GM18517 (cell line): ENCODE data around the gene CDH24.

Experiments
- ATAC-seq: cut with Tn5 transposase; IDR thresholded peaks from one replicate; pipeline ENCODE4 v1.9.1; 2021; ENCODE audit warnings: mild to moderate bottlenecking, moderate library complexity; ENCODE audit not compliant: unreplicated experiment

Gene CDH24

DNA sequence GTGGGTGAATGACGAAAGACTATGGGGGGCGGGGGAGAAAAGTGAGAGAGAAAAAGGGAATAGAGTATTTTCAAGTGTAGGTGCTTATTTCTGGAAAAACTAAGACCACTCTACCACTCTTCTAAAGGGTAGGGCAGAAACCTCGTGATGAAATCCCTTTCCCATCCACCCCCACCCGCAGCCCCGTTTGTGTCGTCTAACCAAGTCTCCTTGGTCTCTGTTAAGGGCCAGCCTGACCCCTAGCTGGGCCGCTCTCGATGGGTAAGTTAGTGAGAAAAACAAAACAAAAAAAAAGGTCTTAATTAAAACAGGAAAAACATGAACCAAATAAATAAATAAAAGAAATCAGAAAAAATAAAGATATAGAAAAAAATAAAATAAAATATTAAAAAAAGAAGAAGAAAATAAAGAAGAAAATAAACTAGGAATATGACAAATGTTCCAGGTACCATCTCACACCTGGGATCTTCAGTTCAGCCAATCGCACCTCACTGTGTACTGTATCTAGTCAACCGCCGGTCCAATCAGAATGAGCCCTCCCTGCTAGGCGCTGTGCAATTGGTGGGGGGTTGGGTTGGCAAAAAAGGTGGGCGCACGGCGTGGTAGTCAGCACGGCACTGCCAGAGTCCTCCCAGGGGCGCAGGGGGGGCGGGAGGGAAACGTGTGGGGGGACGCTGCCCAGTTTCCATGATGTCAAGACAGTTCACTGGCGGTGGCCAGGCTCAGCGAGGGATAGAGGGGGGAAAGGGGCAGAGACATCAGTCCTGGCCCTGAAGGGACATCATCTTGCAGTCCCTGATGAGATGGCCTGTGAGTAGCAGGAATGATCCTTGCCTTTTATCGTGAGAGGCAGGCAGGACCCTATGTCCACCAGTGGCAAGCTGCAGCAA is 9.8 kb upstream of the CDH24 start:
- no peak for ATAC-seq

DNA sequence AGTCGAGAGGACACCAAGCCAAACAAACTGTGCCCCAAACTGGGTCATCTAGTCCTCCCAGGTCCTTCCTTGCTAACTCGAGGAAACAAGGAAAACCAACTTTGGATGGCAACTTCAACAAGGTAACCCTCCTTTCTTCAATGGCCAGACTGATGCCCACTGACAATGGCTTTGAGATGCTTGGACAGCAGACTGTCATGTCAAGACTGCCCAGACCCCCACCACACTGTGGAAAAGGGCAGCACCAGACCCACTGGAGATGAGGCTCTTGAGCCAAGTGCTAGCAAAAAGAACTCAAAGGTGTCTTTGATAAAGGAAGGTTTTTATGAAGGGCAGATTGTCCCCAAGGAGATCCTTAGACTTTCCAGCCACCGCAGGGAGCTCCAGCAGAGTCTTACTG is 9.0 kb upstream of the CDH24 start:
- ATAC-seq: no peak

DNA sequence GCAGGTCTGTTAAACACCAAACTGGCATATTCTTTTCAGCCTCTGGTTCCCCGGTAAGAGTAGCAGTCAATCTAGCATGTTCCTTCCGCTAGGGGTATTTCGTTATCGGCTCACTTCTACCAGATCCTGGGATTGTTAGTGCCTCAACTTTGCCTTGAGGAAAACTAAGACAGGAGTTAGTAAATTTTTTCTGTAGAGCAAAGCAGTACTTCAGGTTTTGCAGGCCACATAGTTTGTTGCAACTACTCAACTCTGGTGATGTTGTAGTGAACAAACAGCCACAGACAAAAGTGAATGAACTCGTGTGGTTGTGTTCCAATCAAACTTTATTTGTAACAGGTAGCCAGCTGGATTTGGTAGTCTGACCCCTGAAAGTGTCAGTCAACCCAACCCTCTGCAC is 6.3 kb upstream of the CDH24 start:
- ATAC-seq: no peak

DNA sequence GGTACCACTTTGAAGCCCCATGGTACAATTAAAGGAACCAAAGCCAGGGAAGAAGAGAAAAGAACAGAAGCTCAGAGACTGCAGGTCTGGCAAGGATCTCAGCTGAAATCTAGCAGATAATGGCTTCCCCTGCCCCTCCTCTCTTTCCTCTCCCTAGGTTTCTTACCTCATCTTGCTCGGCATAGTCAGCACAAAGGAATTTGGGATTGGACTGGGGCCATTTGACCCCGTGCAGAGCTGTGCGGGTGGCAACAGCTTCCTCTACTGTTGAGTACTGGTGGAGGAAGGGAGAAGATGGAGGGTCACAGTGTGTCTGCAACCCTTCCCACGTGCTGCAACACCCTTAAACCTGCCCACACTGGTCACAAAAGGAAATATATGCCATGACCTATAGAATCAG is 4.7 kb upstream of the CDH24 start:
- ATAC-seq: no peak

DNA sequence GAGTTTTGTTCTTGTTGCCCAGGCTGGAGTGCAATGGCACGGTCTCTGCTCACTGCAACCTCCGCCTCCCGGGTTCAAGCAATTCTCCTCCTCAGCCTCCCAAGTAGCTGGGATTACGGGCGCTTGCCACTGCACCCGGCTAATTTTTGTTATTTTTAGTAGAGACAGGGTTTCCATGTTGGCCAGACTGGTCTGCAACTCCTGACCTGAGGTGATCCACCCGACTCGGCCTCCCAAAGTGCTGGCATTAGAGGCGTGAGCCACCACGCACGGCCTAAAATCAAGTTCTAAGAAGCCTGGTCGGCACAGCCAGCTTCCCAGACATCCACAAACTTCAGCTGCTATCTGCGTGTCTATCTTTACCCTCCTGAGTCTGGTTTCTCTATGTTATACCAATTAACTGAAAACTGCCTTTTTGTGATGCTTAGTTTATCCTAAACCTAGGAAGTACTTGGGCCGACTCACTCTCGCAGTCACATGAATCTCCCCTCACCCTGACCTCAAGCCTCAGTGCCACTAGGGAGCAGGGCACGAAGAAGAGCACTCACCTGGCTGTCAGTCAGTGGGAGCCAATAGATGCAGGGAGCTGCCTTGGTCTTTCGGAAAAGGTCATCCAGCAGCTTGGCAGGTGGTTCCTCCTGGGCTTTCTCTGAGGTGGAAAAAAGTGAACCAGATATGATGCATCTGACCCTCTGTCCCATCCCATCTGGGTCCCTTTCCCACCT is 3.4 kb upstream of the CDH24 start:
- no peak for ATAC-seq

DNA sequence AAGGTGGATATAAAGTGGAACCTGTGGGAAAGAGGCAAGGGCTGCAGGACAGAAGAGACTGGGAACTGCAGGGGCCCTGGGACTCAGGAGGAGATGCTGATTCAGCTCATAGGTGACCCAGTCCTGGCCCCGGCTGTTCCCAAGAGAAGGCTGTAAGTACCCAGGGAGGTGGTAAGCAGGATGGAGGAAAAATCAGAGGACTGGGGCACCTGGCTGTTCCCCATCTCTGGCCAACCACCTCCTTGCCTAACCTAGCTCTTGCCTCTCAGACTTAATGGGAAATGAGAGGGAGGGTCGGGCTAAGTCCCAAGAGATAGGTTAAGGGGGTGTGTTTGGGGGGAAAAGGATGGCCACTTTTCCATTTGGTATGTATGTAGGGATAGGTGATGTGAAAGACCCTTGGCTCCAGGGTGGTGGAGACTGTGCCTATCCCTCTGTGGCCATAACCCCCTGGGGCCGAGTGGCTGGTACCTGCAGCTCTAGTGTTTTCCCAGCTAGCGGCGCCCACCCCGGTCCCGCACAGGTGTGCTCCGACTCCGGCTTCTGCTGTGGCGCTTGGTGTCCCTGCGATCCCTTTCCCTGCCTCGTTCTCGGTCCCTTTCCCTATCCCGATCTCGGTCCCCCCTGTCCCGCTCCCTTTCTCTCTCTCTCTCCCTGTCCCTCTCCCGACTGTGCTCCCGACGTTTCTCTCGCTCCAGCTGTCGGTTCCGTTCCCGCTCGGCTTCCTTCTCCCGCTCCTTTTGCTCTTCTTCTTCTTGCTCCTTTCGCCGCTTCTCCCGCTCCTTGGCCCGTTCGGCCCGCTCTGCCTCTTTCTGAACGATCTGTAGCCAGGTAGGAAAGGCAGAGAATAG is 1.6 kb upstream of the CDH24 start:
- no peak for ATAC-seq

DNA sequence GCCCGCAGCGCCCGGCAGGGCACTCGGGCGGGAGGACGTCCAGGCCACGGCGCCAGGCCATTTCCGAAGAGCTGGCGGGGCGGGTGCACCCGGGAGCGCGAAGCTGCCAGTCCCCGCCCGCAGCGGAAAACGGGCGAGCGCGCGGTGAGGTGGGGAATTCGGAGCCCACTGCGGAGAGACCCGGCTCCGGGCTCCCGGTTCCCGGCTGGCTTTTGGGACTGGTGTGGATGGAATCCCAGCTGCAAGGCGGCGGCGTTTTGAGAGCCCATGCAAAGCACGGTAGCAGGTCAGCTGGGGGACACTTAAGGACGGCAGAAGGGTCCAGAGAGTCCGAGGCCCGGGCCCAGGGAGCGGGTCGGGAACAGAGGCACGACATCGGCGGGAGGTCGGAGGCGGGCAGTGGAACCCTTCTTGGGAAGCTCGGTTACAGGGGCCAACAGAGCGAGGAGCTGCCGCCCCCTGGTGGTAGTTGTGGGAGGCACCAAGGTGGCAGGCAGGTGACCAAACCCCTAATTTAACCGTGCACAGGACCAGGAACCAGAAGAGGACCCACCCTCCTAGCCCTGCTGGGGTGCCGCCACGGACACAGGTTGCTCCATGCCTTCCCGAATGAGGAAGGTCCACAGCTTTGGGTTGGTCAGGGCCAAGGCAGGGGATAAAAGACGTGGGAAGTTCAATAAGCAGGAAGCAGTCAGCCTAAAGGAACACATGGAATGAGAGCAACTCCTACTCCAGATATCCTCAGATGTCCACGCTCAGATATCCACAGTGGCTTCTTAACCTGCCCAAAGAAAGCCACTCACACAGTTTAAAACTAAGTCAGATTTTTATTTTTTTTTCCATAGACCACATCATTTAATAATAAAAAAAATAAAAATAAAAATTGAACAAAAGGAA is 685 bp upstream of the CDH24 start:
- peak; percentile 71 for ATAC-seq

DNA sequence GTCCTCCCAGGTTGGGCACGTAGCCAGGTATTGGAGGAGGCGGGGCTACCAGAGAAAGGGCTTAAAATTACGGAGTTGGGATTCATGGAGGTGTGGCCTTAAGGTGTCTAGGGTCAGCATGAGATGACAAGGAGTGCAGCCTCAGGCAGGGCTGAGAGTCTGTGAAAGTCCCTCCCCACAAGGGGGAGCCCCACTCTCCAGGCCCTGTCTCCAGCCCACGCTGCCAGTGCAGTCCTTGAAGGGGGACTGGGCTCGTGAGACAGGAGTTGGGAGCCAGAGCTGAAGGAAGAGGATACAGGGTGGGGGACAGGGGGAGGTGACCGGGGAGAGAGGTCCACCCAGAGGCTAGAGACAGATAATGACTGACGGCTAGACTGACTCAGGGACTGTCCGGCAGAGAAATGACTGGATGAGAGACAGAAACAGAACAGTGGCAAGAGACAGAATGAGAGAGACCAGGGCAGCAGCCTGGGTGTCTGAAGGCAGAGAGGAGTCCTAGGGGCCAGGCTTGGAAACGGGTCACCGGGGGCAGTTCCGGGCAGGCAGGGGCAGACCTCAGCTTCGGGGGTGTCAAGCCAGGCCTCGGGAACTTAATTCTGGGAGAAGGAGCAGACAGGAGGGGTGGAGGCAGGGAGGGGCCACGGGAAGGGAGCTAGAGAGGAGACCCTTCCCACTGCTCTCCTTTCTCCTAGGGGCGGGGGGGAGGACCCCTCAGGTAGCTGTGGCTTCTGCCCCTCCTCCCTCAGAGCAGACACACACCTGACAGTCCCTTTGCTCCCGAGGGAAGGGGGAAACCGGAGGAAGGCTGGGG is 970 bp downstream of the CDH24 start:
- ATAC-seq: peak; percentile 41

DNA sequence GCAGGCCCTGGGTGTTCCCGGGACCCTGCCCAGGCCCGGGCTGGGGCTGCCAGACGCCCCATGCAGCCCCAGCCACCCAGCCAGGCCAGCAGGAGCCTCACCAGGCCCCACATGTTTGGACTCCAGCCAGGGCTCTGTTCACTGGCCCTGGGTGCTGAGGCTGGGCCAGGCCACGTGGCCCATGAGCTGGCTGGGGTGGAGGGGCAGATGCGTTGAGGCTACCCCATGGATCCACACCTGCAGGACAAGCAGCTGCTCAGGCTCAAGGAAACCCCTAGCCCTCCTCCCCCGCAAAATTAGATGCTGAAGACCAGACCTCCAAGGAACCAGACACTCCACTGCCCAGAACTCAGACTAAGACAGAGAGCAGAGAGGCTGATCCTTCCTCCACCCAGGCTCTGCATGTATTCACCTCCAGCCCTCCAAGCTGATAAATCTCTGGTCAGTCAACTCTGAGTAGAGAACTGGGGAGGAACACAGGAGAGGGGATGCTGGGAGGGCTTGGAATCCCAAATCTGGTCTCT is 1.6 kb downstream of the CDH24 start:
- ATAC-seq: no peak

DNA sequence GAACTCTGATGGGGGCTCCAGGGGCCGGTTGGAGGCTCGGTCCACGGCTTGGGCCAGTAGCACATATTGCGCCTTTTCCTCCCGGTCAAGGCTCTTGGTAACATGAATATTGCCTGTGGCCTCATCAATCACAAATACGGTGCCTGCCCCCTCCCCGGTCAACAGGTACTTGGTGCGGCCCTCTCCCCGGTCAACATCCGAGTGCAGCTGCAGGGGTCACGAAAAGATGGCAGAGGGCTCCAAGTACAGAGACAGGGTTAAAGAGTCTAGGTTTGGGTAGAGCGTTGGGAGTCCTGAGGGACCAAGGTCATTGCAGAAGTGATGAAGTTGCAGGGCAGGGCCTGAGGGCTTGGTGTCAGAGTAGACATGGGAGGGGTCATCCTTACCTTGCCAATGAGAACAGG is 2.2 kb downstream of the CDH24 start:
- no peak for ATAC-seq

DNA sequence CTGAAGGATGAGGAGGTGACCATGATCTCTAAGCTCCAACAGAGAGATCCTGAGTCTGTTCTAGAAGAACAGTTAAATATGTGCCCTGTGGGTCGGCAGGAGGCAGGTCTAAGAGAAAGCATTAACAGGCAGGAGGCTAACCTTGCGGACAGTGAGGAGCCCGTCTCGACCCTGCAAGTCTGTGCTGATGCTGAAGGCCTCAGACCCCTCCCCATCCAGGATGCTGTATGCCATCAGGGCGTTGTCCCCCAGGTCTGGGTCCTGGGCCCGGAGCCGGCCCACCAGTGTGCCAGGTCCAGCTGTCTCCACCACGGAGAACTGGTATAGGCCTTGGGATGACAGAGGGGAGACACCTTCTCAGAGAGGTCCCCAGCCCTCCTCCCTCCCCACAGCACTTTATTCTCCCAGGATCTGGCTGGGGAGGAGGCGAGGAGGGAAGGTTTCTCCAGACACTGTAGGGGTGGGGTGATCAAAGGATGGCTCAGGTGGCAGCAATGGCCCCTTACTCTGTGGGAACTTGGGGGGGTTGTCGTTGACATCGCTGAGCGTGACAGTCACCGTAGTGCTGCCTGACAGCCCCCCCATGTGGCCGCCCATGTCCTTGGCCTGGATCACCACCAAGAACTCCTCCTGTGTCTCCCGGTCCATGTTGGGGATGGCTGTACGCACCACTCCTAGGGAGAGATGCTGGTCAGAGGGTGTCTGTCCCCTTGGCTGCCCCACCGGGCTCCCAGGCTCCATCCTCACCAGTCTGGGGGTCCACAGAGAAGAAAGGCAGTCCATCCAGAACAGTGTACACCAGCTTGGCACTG is 3.1 kb downstream of the CDH24 start:
- no peak for ATAC-seq

DNA sequence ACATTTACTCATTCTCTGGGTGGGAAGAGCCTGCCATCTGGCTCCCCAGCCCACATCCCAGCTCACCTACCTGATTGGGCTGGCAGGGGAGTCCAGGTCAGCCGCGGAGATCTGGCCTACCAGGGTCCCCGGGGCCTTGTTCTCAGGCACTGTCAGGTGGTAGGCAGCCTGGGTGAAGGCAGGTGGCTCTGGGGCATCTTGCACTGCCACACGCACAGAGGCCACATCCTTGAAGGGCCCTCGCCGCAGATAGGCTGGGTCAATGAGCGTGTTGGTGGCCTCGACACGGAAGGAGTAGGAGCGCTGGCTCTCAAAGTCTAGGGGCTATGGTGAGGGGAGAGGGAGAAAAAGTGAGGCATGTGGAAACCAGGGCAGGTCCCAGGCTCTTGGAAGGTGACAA is 3.9 kb downstream of the CDH24 start:
- ATAC-seq: no peak

DNA sequence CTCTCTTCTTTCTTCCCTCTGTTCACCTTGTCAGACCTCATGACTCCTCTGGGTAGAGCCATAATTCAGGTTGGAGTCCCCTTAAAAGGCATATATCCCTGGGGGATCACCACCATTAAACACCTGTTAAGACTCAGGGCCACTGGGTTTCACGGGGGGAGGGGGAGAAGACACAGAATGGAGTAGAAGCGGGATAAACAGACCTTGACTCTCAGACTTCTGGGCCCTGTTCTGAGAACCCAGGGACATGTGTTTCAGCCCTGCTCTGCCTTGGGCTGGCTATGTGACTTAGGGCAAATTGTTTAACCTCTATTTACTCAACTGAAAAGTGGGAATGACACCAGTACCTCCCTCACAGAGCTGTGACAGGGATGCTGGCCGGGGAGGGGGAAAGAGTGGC is 4.6 kb downstream of the CDH24 start:
- ATAC-seq: no peak

DNA sequence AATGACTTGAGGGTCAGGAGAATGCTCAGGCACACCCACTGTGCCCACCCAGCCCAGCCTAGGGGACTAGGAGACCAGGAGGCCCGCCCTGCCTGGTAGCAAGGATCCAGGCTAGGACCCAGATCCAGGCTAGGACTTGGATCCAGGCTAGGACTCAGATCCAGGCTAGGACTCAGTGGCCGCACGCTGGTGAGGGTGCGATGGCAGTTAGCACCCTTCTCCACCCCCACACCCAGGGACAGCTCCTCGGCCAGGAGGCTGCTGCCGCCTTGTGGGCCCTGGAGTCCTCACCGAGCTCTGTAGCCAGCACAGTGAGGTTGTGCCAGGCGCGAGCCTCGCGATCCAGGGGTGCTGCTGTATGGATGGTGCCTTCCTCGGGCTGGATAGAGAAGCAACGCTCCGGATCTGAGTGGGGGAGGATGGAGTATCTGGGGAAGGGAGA is 5.1 kb downstream of the CDH24 start:
- no peak for ATAC-seq

DNA sequence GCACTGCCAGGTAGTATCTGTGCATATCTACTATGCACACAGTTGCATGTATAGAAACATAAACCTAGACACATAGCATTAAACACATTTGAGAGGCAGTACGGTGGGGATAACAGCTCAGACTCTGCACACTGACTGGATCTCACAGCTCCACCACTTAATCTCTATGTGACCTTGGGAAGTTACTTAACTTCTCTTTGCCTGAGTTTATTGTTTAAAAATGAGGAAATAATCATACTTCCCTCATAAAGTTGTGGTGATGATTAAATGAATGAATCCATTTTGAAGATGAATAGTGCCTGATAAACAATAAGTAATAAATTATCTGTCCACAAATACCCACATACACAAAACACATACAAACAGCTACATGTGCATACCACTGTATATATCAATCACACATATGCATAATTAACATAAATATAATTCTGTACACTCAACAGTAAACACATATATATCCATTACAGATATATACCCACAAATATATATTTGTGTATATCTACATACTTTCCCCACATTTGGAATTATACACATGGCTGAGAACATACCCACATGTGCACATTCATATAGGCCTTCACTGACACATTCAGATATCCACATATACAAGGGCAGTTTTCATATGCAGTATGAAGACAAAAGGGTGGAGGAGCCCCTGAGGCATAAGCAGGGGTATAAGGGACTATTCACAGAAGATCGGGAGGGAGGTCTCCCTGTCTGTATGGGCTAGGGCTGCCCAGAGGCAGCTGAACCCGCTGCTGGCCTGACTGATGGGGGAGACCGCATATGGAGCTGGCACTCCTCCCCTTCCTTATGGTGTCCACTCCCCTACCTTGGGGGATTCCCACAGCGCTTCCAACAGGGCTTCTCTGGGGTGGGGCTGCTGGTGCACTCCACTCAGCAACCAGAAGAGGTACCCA is 5.9 kb downstream of the CDH24 start:
- ATAC-seq: no peak

DNA sequence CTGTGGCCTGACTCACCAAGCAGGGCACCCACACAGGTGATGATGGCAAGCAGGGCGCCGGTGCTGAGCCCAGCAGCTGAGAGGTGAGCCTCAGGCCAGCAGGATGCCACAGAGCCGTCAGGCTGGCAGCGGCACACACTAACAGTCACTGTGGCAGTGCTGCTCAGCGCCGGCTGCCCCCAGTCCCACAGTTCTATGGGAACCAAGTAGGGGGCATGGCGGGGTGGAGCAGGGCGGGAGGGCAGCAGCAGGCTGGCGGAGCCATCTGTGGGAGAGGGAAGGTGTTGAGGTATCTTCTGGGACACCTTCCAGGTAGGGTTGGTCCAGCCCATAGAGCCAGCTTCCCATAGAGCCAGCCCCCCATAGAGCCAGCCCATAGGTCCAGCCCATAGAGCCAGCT is 8.3 kb downstream of the CDH24 start:
- no peak for ATAC-seq
